ENCODE data around the gene GRM6. TPM values are rescaled to one million over a fixed set of nuclear protein-coding genes. Genes with fewer than 3 reads are reported as not detected.

GRM6 gene
- total RNA-seq, 2 donors from 2014 or later, result not detected

GRCh38 chr5:179006564-179006963, 11.4 kb upstream of the GRM6 start:
- no peak for TF ChIP-seq CTCF (IDR thresholded peaks at IDR 0.05)
- H3K9me3 ChIP-seq, result peaks cover 0 to 30% of the 10 kb centered on the region in 2 donors
- no peaks in the 10 kb centered on the region for H3K4me1 ChIP-seq
- H3K27me3 ChIP-seq, result no peaks in the 10 kb centered on the region
- H3K4me3 ChIP-seq, result no peak overlapping the region
- H3K36me3 ChIP-seq, result no peaks in the 10 kb centered on the region
- DNase-seq (ENCODE audit: low spot score), result no peak
- H3K27ac ChIP-seq, result no peak overlapping the region

- Histone ChIP-seq H3K27me3 (no peaks in the 10 kb centered on the region), H3K9me3 (no peaks in the 10 kb centered on the region), H3K27ac (no peak overlapping the region), H3K4me1 (no peaks in the 10 kb centered on the region), H3K36me3 (no peaks in the 10 kb centered on the region), H3K4me3 (no peak overlapping the region)
- DNase-seq (ENCODE audit: low spot score), result no peak
- TF ChIP-seq CTCF (IDR thresholded peaks at IDR 0.05), result no peak
Observed at GRCh38 chr5:178998441-178998840, 3.3 kb upstream of the GRM6 start.

- Histone ChIP-seq H3K27me3 (no peaks in the 10 kb centered on the region), H3K36me3 (no peaks in the 10 kb centered on the region), H3K27ac (no peak overlapping the region), H3K9me3 (no peaks in the 10 kb centered on the region), H3K4me1 (no peaks in the 10 kb centered on the region), H3K4me3 (no peak overlapping the region)
- no peak for TF ChIP-seq CTCF (IDR thresholded peaks at IDR 0.05)
- DNase-seq (ENCODE audit: low spot score), result no peak
Observed at GRCh38 chr5:178997191-178997590, 2.1 kb upstream of the GRM6 start.

- no peak for TF ChIP-seq CTCF (IDR thresholded peaks at IDR 0.05)
- Histone ChIP-seq H3K27me3 (no peaks in the 10 kb centered on the region), H3K4me1 (no peaks in the 10 kb centered on the region), H3K9me3 (no peaks in the 10 kb centered on the region), H3K4me3 (no peak overlapping the region), H3K36me3 (no peaks in the 10 kb centered on the region), H3K27ac (no peak overlapping the region)
- no peak for DNase-seq (ENCODE audit: low spot score)
Observed at GRCh38 chr5:178996156-178996555, 1.0 kb upstream of the GRM6 start.

- Histone ChIP-seq H3K4me3 (no peak overlapping the region), H3K9me3 (peaks cover 0 to 3% of the 10 kb centered on the region in 2 donors), H3K27ac (no peak overlapping the region), H3K27me3 (no peaks in the 10 kb centered on the region), H3K4me1 (no peaks in the 10 kb centered on the region), H3K36me3 (no peaks in the 10 kb centered on the region)
- DNase-seq (ENCODE audit: low spot score), result no peak
- TF ChIP-seq CTCF (IDR thresholded peaks at IDR 0.05), result no peak
Observed at GRCh38 chr5:178995341-178995690, 196 bp upstream of the GRM6 start.

- H3K9me3 ChIP-seq, result peaks cover 0 to 13% of the 10 kb centered on the region in 2 donors
- no peaks in the 10 kb centered on the region for H3K36me3 ChIP-seq
- no peak for DNase-seq (ENCODE audit: low spot score)
- no peak overlapping the region for H3K4me3 ChIP-seq
- no peak for TF ChIP-seq CTCF (IDR thresholded peaks at IDR 0.05)
- no peaks in the 10 kb centered on the region for H3K27me3 ChIP-seq
- no peaks in the 10 kb centered on the region for H3K4me1 ChIP-seq
- no peak overlapping the region for H3K27ac ChIP-seq
Observed at GRCh38 chr5:178993955-178994579, 1.1 kb downstream of the GRM6 start.
